ENCODE data around the gene RRAS. TPM values are rescaled to one million over a fixed set of nuclear protein-coding genes. Genes with fewer than 3 reads are reported as not detected.
"Not testable (repeated sequence)": the region's sequence is repeated elsewhere in the genome, so short reads cannot be mapped to it uniquely, and the experiment has no call there.

Gene RRAS
- total RNA-seq, 1 donor, result 52.4 TPM

DNA sequence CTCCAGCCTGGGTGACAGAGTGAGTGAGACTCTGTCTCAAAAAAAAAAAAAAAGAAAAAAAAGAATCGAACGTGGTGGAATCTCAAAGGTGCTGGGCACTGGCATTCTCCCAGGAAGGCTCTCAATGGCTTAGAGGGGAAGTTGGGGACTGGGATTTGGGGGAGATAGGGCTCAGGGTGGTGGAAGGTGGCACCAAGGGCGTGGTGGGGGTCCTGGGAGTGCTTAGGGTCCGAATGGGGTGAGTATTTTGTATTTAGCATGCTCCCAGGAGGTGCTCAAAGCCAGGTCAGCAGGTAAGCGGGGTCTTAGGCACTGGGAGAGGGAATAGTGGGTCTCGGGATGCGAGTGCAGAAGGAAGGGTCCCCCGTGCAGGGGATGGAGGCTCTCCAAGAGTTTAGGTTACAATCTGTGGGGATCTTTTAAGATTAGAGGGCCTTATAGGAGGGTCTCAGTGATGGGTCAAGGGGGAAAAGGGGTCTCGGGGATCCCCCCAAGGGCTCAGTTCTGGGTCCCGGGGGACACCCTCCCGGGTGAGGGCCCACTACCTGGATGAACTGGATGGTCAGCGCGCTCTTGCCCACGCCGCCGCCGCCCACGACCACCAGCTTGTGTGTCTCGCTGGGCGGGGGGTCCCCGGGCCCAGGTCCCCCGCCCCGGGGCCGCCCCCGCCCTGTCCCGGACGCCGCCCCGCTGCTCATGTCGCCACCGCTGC is 386 bp downstream of the RRAS start:
- DNase-seq (ENCODE audit: low read depth), result no peak
- peak overlapping the region; percentile 83 for H3K4me3 ChIP-seq (ENCODE audit: low read depth, low read length)
- TF ChIP-seq, protein P1, sequence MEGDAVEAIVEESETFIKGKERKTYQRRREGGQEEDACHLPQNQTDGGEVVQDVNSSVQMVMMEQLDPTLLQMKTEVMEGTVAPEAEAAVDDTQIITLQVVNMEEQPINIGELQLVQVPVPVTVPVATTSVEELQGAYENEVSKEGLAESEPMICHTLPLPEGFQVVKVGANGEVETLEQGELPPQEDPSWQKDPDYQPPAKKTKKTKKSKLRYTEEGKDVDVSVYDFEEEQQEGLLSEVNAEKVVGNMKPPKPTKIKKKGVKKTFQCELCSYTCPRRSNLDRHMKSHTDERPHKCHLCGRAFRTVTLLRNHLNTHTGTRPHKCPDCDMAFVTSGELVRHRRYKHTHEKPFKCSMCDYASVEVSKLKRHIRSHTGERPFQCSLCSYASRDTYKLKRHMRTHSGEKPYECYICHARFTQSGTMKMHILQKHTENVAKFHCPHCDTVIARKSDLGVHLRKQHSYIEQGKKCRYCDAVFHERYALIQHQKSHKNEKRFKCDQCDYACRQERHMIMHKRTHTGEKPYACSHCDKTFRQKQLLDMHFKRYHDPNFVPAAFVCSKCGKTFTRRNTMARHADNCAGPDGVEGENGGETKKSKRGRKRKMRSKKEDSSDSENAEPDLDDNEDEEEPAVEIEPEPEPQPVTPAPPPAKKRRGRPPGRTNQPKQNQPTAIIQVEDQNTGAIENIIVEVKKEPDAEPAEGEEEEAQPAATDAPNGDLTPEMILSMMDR (IDR thresholded peaks at IDR 0.05; ENCODE audit: insufficient read depth, low read length), result no peak

DNA sequence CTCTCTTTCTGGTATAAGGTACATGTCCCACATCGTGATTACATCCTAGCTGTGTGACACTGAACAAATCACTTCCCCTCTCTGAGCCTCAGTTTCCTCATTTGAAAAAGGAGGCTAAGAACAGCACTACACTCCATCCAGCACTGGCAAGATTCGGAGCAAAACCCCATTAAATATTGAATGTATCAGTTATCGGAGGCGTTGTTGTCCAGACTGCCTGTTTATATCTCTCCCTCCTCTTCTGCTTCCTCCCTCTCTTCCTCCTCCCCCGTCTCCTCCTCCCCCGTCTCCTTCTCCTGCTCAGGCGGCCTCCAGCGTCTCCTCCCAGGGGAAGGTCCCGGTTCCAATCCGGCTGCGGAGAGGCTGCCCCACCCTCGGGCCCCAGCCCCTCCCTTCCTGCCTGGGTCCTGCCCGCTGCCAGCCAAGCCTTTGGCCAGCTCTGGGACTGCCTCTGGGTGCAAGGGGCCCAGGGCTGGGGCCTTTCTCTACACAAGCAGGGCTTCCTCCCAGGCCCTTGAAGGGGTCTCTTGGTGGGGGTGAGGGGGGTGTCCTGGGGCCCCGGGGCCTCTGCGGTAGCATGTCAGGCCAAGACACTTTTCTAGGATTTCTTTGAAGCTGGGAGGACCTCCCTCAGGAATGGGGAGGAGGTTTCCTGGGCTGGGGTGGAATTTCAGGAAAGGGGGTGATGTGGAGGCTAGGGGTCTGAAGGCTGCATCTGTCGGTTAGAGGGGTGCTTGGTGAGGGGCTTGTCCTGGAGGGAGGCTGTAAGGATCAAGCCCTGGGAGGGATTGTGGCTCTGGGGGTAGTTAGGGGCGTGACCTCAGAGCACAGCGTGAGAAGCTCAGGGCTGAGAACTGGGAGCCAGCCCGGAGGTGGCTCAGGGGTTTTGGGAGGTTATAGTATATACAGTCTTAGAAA is 1.9 kb downstream of the RRAS start:
- TF ChIP-seq, protein P1 (IDR thresholded peaks at IDR 0.05; ENCODE audit: insufficient read depth, low read length), result no peak
- H3K4me3 ChIP-seq (ENCODE audit: low read depth, low read length), result peak overlapping the region; percentile 83
- DNase-seq (ENCODE audit: low read depth), result peak; percentile 81

DNA sequence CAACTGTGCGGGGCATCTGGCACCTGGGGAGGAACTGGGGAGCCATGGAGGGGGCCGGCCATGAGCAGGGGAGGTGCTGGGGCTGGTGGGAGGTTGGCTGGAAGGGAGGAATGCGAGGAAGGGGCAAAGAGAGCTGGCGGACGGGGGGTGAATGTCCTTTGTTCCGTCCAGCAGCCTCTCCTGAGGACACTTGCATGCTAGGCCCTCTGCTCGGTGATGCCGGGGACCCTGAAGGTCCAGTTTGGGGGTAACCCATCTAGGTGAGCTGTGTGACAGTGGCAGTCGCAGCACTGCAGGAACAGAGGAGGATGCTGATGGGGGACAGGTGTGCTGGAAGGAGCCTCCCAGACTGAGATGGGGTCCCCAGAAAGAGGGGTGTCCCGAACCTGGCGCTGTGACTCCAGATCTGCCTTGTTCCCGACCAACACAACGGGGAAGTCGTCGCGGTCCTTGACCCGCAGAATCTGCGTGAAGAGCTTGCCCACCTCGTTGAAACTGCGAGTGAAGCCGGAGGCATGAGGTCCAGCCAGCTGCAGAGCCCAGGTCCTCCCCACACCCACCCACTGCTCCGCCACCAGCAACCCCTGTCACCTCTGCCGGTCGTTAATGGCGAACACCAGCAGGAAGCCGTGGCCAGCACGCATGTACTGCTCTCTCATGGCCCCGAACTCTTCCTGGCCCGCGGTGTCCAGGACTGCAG is 3.6 kb downstream of the RRAS start:
- DNase-seq (ENCODE audit: low read depth), result no peak
- TF ChIP-seq, protein P1 (IDR thresholded peaks at IDR 0.05; ENCODE audit: insufficient read depth, low read length), result no peak
- H3K4me3 ChIP-seq (ENCODE audit: low read depth, low read length), result no peak overlapping the region

DNA sequence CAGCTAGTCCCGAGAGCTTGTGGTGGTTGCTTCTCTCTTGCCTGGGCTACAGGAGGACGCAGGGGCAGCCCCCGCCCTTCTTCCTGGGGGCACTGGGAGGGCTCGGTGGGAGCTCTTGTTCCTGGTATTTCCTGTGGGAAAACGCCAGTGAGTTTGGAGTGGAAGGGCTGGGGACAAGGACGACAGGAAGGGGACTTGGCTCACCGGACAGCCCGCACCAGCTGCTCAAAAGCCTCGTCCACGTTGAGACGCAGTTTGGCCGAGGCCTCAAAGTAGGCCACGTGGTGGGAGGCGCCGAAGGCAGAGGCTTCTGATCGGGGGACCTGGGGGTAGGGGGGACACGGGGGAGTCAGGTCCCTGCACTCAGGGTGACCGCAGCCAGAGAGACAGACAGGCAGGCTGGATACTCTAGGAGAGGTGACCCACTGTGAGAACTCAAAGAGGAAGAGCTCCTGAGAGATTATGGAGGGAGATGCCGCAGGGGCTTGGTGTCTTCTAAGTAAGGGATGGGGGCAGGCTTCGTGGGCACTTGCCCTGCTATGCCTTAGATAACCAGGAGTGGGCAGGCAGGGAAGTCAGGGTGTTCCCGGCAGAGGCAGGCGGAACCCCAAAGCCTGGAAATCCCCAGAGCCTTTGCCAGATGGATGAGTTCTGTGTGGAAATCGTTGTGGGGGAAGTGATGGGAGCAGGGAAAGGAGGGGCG is 4.3 kb downstream of the RRAS start:
- TF ChIP-seq, protein P1 (IDR thresholded peaks at IDR 0.05; ENCODE audit: insufficient read depth, low read length), result peak; percentile 13
- H3K4me3 ChIP-seq (ENCODE audit: low read depth, low read length), result no peak overlapping the region
- DNase-seq (ENCODE audit: low read depth), result no peak

DNA sequence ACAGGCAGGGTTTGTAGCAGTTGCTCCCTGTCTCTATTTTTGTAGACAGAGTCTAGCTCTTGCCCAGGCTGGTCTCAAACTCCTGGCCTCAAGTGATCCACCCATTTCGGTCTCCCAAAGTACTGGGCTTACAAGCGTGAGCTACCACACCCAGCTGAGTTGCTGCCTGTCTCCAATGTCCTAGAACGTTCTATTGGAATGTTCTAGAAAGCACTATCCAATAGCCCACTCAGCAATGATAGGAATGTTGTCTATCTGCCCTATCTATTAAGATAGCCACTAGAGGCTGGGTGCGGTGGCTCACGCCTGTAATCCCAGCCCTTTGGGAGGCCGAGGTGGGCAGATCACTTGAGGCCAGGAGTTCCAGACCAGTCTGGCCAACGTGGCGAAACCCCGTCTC is 6.7 kb downstream of the RRAS start:
- DNase-seq (ENCODE audit: low read depth), result peak; percentile 67
- not testable (repeated sequence) for H3K4me3 ChIP-seq (ENCODE audit: low read depth, low read length)

DNA sequence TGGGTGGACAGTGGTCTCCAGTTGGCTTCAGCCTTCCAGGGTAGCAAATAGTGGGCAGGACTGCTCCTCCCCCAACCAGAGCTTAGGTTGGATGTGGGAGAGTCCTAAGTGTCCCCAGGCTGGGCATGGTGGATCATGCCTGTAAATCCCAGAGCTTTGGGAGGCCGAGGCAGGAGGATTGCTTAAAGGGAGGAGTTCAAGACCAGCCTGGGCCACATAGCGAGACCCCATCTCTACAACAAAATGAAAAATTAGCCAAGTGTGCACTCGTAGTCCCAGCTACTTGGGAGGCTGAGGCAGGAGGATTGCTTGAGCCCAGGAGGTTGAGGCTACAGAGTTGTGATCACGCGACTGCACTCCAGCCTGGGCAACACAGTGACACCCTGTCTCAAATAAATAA is 7.4 kb downstream of the RRAS start:
- no peak overlapping the region for H3K4me3 ChIP-seq (ENCODE audit: low read depth, low read length)
- no peak for DNase-seq (ENCODE audit: low read depth)
- TF ChIP-seq, protein P1 (IDR thresholded peaks at IDR 0.05; ENCODE audit: insufficient read depth, low read length), result no peak

Data from fibroblast of the aortic adventitia (primary cell).